Activated T-cell treated with anti-CD3 and anti-CD28 coated beads for 24 hours (primary cell): ENCODE results near the gene FEV.

Experiments used
- DNase-seq: peaks from one replicate; pipeline ENCODE4 v3.0.0-alpha.2; 2020; ENCODE audit warnings: low read depth

FEV gene

GRCh38 chr2:218985021-218985324, at the start of gene FEV:
Gene FEV (minus strand): TSS chr2:218985184. CDS start chr2:218985075, 109 bp downstream.
- DNase-seq = no peak

- no peak for DNase-seq
Measured at GRCh38 chr2:219032051-219032745, 47.2 kb upstream of the FEV start.

GRCh38 chr2:219031005-219031738, 46.2 kb upstream of the FEV start:
- DNase-seq = no peak

- no peak for DNase-seq
Measured at GRCh38 chr2:219030177-219030940, 45.4 kb upstream of the FEV start.

GRCh38 chr2:219029829-219030165, 44.8 kb upstream of the FEV start:
- DNase-seq = peak; percentile 69

GRCh38 chr2:219028996-219029828, 44.2 kb upstream of the FEV start:
- no peak for DNase-seq

- DNase-seq = no peak
Measured at GRCh38 chr2:219028141-219028540, 43.2 kb upstream of the FEV start.

GRCh38 chr2:219027511-219028055, 42.6 kb upstream of the FEV start:
- DNase-seq = no peak

- DNase-seq = no peak
Measured at GRCh38 chr2:219026946-219027345, 42.0 kb upstream of the FEV start.

GRCh38 chr2:219025637-219026585, 40.9 kb upstream of the FEV start:
- no peak for DNase-seq

- DNase-seq = no peak
Measured at GRCh38 chr2:219024059-219024458, 39.1 kb upstream of the FEV start.

GRCh38 chr2:219023045-219023605, 38.1 kb upstream of the FEV start:
- DNase-seq = no peak

- DNase-seq = no peak
Measured at GRCh38 chr2:219022616-219023015, 37.6 kb upstream of the FEV start.

- no peak for DNase-seq
Measured at GRCh38 chr2:219022041-219022440, 37.1 kb upstream of the FEV start.

- no peak for DNase-seq
Measured at GRCh38 chr2:219021591-219021990, 36.6 kb upstream of the FEV start.

GRCh38 chr2:219020604-219021365, 35.8 kb upstream of the FEV start:
- DNase-seq = no peak

GRCh38 chr2:219019436-219019835, 34.5 kb upstream of the FEV start:
- DNase-seq = no peak

- DNase-seq = no peak
Measured at GRCh38 chr2:219018726-219019125, 33.7 kb upstream of the FEV start.

- no peak for DNase-seq
Measured at GRCh38 chr2:219018286-219018685, 33.3 kb upstream of the FEV start.
